Neural cell (in vitro differentiated cells): ENCODE measurements around the gene CD27. TPM values are rescaled to one million over a fixed set of nuclear protein-coding genes. Genes with fewer than 3 reads are reported as not detected.

ENCODE experiments used
- H2AFZ ChIP-seq: fragments of 200-600, 300-800 bp; sonication (generic), shearing (Covaris generic); 2 replicates; pipeline ENCODE4 v1.6.0; 2014; ENCODE audit warnings: low read depth, mild to moderate bottlenecking, antibody characterized with exemption, low read length, moderate library complexity
- H3F3A ChIP-seq: fragments of 200-600 bp; shearing (Covaris generic); 2 replicates; pipeline ENCODE4 v1.6.1; 2016; ENCODE audit warnings: mild to moderate bottlenecking, moderate library complexity, mixed read lengths, antibody characterized with exemption, low read length; ENCODE audit not compliant: insufficient read depth, poor library complexity, severe bottlenecking
- H3K27ac ChIP-seq: fragments of 200-600, 300-800 bp; sonication (generic), shearing (Covaris generic); 2 replicates; pipeline ENCODE4 v1.5.1; 2014; ENCODE audit warnings: mild to moderate bottlenecking, low read length, moderate library complexity
- H3K27me3 ChIP-seq: fragments of 300-800, 200-600 bp; sonication (generic), shearing (Covaris generic); 2 replicates; pipeline ENCODE4 v1.6.0; 2014; ENCODE audit warnings: mild to moderate bottlenecking, low read depth, low read length, moderate library complexity; ENCODE audit not compliant: insufficient read depth
- H3K36me3 ChIP-seq: fragments of 300-800, 200-600 bp; sonication (generic), shearing (Covaris generic); 2 replicates; pipeline ENCODE4 v1.5.1; 2014; ENCODE audit warnings: mild to moderate bottlenecking, antibody characterized with exemption, low read length, moderate library complexity; ENCODE audit not compliant: insufficient read depth
- H3K4me2 ChIP-seq: fragments of 300-800, 200-600 bp; sonication (generic), shearing (Covaris generic); 2 replicates; pipeline ENCODE4 v1.6.0; 2014; ENCODE audit warnings: mild to moderate bottlenecking, low read length
- H3K4me3 ChIP-seq: fragments of 300-800, 200-600 bp; sonication (generic), shearing (Covaris generic); 2 replicates; pipeline ENCODE4 v1.5.1; 2014; ENCODE audit warnings: mild to moderate bottlenecking, low read length, moderate library complexity
- H3K79me2 ChIP-seq: fragments of 200-600 bp; shearing (Covaris generic); replicated peaks from 2 replicates; pipeline ENCODE4 v1.6.0; 2014; ENCODE audit warnings: mild to moderate bottlenecking, low read length, moderate library complexity; ENCODE audit not compliant: insufficient read depth
- H3K9ac ChIP-seq: fragments of 300-800, 200-600 bp; sonication (generic), shearing (Covaris generic); 2 replicates; pipeline ENCODE4 v1.6.1; 2016; ENCODE audit warnings: mild to moderate bottlenecking, low read length, mixed read lengths
- H3K9me2 ChIP-seq: fragments of 200-600 bp; shearing (Covaris generic); 2 replicates; pipeline ENCODE4 v1.6.1; 2016; ENCODE audit warnings: mild to moderate bottlenecking, low read length, mixed read lengths; ENCODE audit not compliant: insufficient read depth
- H3K9me3 ChIP-seq: fragments of 200-600, 300-800 bp; sonication (generic), shearing (Covaris generic); 2 replicates; pipeline ENCODE4 v1.6.1; 2016; ENCODE audit warnings: mild to moderate bottlenecking, mixed run types, low read length, moderate library complexity, mixed read lengths
- H4K20me1 ChIP-seq: fragments of 200-600 bp; shearing (Covaris generic); 2 replicates; pipeline ENCODE4 v1.6.1; 2016; ENCODE audit warnings: mild to moderate bottlenecking, mixed run types; ENCODE audit not compliant: insufficient read depth
- CTCF ChIP-seq: fragments of 450-650 bp; IDR thresholded peaks from 2 replicates; pipeline ENCODE4 v1.5.1; 2014; ENCODE audit warnings: antibody characterized with exemption, mild to moderate bottlenecking, moderate library complexity; ENCODE audit not compliant: poor library complexity, severe bottlenecking
- EP300 ChIP-seq: fragments of 450-650 bp; conservative IDR thresholded peaks from 2 replicates; pipeline ENCODE4 v1.6.1; 2014; ENCODE audit warnings: antibody characterized with exemption, mild to moderate bottlenecking, moderate library complexity; ENCODE audit not compliant: poor library complexity, severe bottlenecking
- EZH2 ChIP-seq: fragments of 200-600, 300-800 bp; shearing (Covaris generic), sonication (generic); IDR thresholded peaks from 2 replicates; pipeline ENCODE4 v1.6.1; 2014; ENCODE audit warnings: antibody characterized with exemption, low read length, borderline replicate concordance, mild to moderate bottlenecking; ENCODE audit not compliant: insufficient read depth, poor library complexity, severe bottlenecking
- MXI1 ChIP-seq: fragments of 450-650 bp; conservative IDR thresholded peaks from 2 replicates; pipeline ENCODE4 v1.6.1; 2014; ENCODE audit warnings: antibody characterized with exemption, mild to moderate bottlenecking; ENCODE audit not compliant: poor library complexity, severe bottlenecking
- POLR2AphosphoS5 ChIP-seq: IDR thresholded peaks from 2 replicates; pipeline ENCODE4 v1.6.1; 2012
- RAD21 ChIP-seq: fragments of 450-650 bp; conservative IDR thresholded peaks from 2 replicates; pipeline ENCODE4 v1.6.1; 2014; ENCODE audit warnings: antibody characterized with exemption, mild to moderate bottlenecking, moderate library complexity
- SMC3 ChIP-seq: fragments of 450-650 bp; conservative IDR thresholded peaks from 2 replicates; pipeline ENCODE4 v1.6.1; 2014; ENCODE audit warnings: antibody characterized with exemption, mild to moderate bottlenecking, moderate library complexity; ENCODE audit not compliant: poor library complexity
- TAF1 ChIP-seq: IDR thresholded peaks from 2 replicates; pipeline ENCODE4 v1.6.1; 2012; ENCODE audit warnings: low read depth
- polyA plus RNA-seq: library from polyadenylated mRNA; depleted of rRNA; stranded (reverse); fragments of >200 nt; gene quantifications from 2 replicates; pipeline ENCODE4 v1.2.3, GENCODE V29; 2014
- TF ChIP-seq, protein P1 (sequence below): IDR thresholded peaks from 2 replicates; pipeline ENCODE4 v1.6.1; 2012; ENCODE audit warnings: borderline replicate concordance

CD27 gene
- polyA plus RNA-seq, 1 donor from 2014 or later, result not detected

DNA sequence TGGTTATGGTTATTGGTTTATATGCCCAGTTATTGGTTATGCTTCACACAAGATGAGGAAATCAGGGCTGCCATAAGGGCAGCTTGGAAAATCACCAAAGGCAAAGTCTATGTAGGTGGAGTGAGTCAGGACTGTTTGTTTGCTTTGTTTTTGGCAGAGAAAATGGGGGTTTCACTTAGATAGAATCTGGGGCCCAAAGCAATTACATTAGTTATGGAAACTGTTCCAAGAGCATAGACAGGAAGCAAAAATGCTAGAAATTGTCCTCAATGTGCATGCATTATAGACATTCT, 23.5 kb downstream of the CD27 start:
- Histone ChIP-seq H3K9ac (no peak overlapping the region), H3K27ac (no peak overlapping the region), H3K4me2 (no peak overlapping the region), H2AFZ (no peak overlapping the region), H3F3A (no peaks in the 10 kb centered on the region), H3K79me2 (no peaks in the 10 kb centered on the region), H3K9me2 (no peaks in the 10 kb centered on the region), H4K20me1 (no peaks in the 10 kb centered on the region), H3K4me3 (no peak overlapping the region), H3K36me3 (no peaks in the 10 kb centered on the region), H3K27me3 (no peaks in the 10 kb centered on the region), H3K9me3 (no peaks in the 10 kb centered on the region)
- TF ChIP-seq SMC3, result no peak
- TF ChIP-seq RAD21, result no peak

- Histone ChIP-seq H3K9me3 (no peaks in the 10 kb centered on the region), H3K4me2 (no peak overlapping the region), H3K27me3 (no peaks in the 10 kb centered on the region), H3K79me2 (no peaks in the 10 kb centered on the region), H3K9me2 (no peaks in the 10 kb centered on the region), H4K20me1 (no peaks in the 10 kb centered on the region), H3K27ac (no peak overlapping the region), H3K4me3 (no peak overlapping the region), H2AFZ (no peak overlapping the region), H3K36me3 (no peaks in the 10 kb centered on the region), H3K9ac (no peak overlapping the region), H3F3A (no peaks in the 10 kb centered on the region)
- TF ChIP-seq, protein P1, sequence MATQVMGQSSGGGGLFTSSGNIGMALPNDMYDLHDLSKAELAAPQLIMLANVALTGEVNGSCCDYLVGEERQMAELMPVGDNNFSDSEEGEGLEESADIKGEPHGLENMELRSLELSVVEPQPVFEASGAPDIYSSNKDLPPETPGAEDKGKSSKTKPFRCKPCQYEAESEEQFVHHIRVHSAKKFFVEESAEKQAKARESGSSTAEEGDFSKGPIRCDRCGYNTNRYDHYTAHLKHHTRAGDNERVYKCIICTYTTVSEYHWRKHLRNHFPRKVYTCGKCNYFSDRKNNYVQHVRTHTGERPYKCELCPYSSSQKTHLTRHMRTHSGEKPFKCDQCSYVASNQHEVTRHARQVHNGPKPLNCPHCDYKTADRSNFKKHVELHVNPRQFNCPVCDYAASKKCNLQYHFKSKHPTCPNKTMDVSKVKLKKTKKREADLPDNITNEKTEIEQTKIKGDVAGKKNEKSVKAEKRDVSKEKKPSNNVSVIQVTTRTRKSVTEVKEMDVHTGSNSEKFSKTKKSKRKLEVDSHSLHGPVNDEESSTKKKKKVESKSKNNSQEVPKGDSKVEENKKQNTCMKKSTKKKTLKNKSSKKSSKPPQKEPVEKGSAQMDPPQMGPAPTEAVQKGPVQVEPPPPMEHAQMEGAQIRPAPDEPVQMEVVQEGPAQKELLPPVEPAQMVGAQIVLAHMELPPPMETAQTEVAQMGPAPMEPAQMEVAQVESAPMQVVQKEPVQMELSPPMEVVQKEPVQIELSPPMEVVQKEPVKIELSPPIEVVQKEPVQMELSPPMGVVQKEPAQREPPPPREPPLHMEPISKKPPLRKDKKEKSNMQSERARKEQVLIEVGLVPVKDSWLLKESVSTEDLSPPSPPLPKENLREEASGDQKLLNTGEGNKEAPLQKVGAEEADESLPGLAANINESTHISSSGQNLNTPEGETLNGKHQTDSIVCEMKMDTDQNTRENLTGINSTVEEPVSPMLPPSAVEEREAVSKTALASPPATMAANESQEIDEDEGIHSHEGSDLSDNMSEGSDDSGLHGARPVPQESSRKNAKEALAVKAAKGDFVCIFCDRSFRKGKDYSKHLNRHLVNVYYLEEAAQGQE, result no peak
- no peak for TF ChIP-seq RAD21
- no peak for TF ChIP-seq EZH2
- TF ChIP-seq MXI1, result no peak
- no peak for TF ChIP-seq CTCF
- no peak for TF ChIP-seq POLR2AphosphoS5
- TF ChIP-seq TAF1, result no peak
- no peak for TF ChIP-seq SMC3
- no peak for TF ChIP-seq EP300
Measured at GRCh38 chr12:6469092-6469491, 24.3 kb downstream of the CD27 start.
